ENCODE measurements around the gene HSD3B2. TPM values are rescaled to one million over a fixed set of nuclear protein-coding genes. Genes with fewer than 3 reads are reported as not detected.

HSD3B2 gene
- total and polyA plus RNA-seq, 2 of the 13 experiments (the other 11 are each of a cell fraction or from before 2014, with no cell fraction given) = 0.20 TPM; not detected in 1

GRCh38 chr1:119463569-119463968, 48.6 kb downstream of the HSD3B2 start:
- no peak for FAIRE-seq
- TF ChIP-seq PRDM15 (CRISPR knock-in tag; IDR thresholded peaks at IDR 0.05) = no peak
- no peak for TF ChIP-seq CREM (IDR thresholded peaks at IDR 0.05)
- no peak for TF ChIP-seq CREM (CRISPR knock-in tag; IDR thresholded peaks at IDR 0.05)
- no peak for TF ChIP-seq CENPX (CRISPR knock-in tag; IDR thresholded peaks at IDR 0.05)
- no peak for TF ChIP-seq IKZF4 (CRISPR knock-in tag; IDR thresholded peaks at IDR 0.05; ENCODE audit: borderline replicate concordance, low read depth, not compliant biosample characterization)
- TF ChIP-seq ZBTB39 (CRISPR knock-in tag; IDR thresholded peaks at IDR 0.05) = no peak
- no peak for TF ChIP-seq PLRG1 (conservative IDR thresholded peaks at IDR 0.05)
- no peak for TF ChIP-seq GTF2F1 (IDR thresholded peaks at IDR 0.05; ENCODE audit: low read length)
- TF ChIP-seq SALL2 (CRISPR knock-in tag; IDR thresholded peaks at IDR 0.05) = no peak
- no peak for TF ChIP-seq ZNF142 (CRISPR knock-in tag; IDR thresholded peaks at IDR 0.05)
- TF ChIP-seq NR1H2 (CRISPR knock-in tag; IDR thresholded peaks at IDR 0.05; ENCODE audit: borderline replicate concordance, low read depth) = no peak
- no peak for TF ChIP-seq ZNF264 (CRISPR knock-in tag; IDR thresholded peaks at IDR 0.05)
- TF ChIP-seq GPN1 (CRISPR knock-in tag; IDR thresholded peaks at IDR 0.05; ENCODE audit: borderline replicate concordance) = no peak
- no peak for TF ChIP-seq HNRNPL (IDR thresholded peaks at IDR 0.05; ENCODE audit: low read depth, low read length)

More at GRCh38 chr1:119463569-119463968, 48.6 kb downstream of the HSD3B2 start:
- H3K4me1 ChIP-seq (ENCODE audit: insufficient read depth, low read length) = peaks cover 28% of the 10 kb centered on the region
- H2AFZ ChIP-seq (ENCODE audit: low read length) = no peak overlapping the region
- H3K36me3 ChIP-seq (replicated peaks in 1 of 2; ENCODE audit: control insufficient read depth in 1 of 2, insufficient read depth in 2 of 2, low read length in 2 of 2) = no peaks in the 10 kb centered on the region
- in situ Hi-C loops (cut with HindIII; ENCODE audit: extremely low pct_ligation_motif_present, low pct_unique_long_range_greater_than_20kb) (no loop called here), intact Hi-C loops (cut with micrococcal nuclease; ENCODE audit: unreplicated experiment) (no loop called here)
- H3K79me2 ChIP-seq (ENCODE audit: insufficient read depth, low read length) = no peaks in the 10 kb centered on the region
- ChIA-PET POLR2A (no interaction called here), CTCF (ENCODE audit: low intra/inter-chr PET ratio, low total read pairs) (no interaction called here)
- H3K4me2 ChIP-seq (ENCODE audit: low read depth, low read length) = no peak overlapping the region
- H4K20me1 ChIP-seq (ENCODE audit: insufficient read depth, low read length) = no peaks in the 10 kb centered on the region
- H3K4me3 ChIP-seq (replicated peaks in 1 of 3; ENCODE audit: insufficient read depth in 1 of 3, low read depth in 2 of 3, low read length in 3 of 3) = no peak overlapping the region
- no peaks in the 10 kb centered on the region for H3K9me3 ChIP-seq (ENCODE audit: low read length)
- DNase-seq (ENCODE audit: low spot score) = no peak
- H3K27ac ChIP-seq (ENCODE audit: extremely low read length, insufficient read depth, low read length) = no peak overlapping the region
- no TSS peak for BruUV-seq (replicated peaks)
- no peak for ATAC-seq
- WGBS (ENCODE audit: low lambda C conversion rate) = 2% methylated on average over 2 of the region's 2 CpGs
- H3K9ac ChIP-seq (ENCODE audit: insufficient read depth, low read depth, low read length) = no peak overlapping the region
- H3K27me3 ChIP-seq (ENCODE audit: control insufficient read depth in 1 of 2, insufficient read depth in 2 of 2, low read length in 2 of 2) = no peaks in the 10 kb centered on the region

Data from HepG2 (cell line).